GM18498 (cell line): Measurements from ENCODE around the gene CPB2.

Experiments
- ATAC-seq: cut with Tn5 transposase; IDR thresholded peaks from one replicate; pipeline ENCODE4 v1.9.1; 2021; ENCODE audit warnings: mild to moderate bottlenecking, moderate library complexity; ENCODE audit not compliant: unreplicated experiment

CPB2 gene

GRCh38 chr13:46053162-46054012 lies 51.4 kb downstream of the CPB2 start:
- no peak for ATAC-seq

GRCh38 chr13:46052319-46053161 lies 52.3 kb downstream of the CPB2 start, which contains the start of gene ZC3H13:
ZC3H13 (minus strand) TSS chr13:46052746; CDS start chr13:46045507, 7,239 bp downstream.
- peak; percentile 99 for ATAC-seq

- peak; percentile 7 for ATAC-seq
Observed at GRCh38 chr13:46051968-46052318, 52.9 kb downstream of the CPB2 start.

GRCh38 chr13:46050771-46051170 lies 54.1 kb downstream of the CPB2 start:
- ATAC-seq = no peak

GRCh38 chr13:46045424-46045823 lies 59.4 kb downstream of the CPB2 start:
- ATAC-seq = no peak

- no peak for ATAC-seq
Observed at GRCh38 chr13:46043647-46044046, 61.2 kb downstream of the CPB2 start.

GRCh38 chr13:46041419-46041839 lies 63.4 kb downstream of the CPB2 start:
- ATAC-seq = no peak

- no peak for ATAC-seq
Observed at GRCh38 chr13:46040763-46041162, 64.1 kb downstream of the CPB2 start.

GRCh38 chr13:46039411-46040182 lies 65.2 kb downstream of the CPB2 start:
- no peak for ATAC-seq

- ATAC-seq = no peak
Observed at GRCh38 chr13:46038296-46038695, 66.5 kb downstream of the CPB2 start.

- no peak for ATAC-seq
Observed at GRCh38 chr13:46035066-46035465, 69.8 kb downstream of the CPB2 start.

- no peak for ATAC-seq
Observed at GRCh38 chr13:46032341-46032740, 72.5 kb downstream of the CPB2 start.

- ATAC-seq = no peak
Observed at GRCh38 chr13:46031581-46032263, 73.1 kb downstream of the CPB2 start.

- ATAC-seq = no peak
Observed at GRCh38 chr13:46025157-46025556, 79.7 kb downstream of the CPB2 start.

- ATAC-seq = no peak
Observed at GRCh38 chr13:46022481-46022880, 82.4 kb downstream of the CPB2 start.

GRCh38 chr13:46016216-46016615 lies 88.6 kb downstream of the CPB2 start:
- ATAC-seq = no peak

GRCh38 chr13:46015366-46015765 lies 89.5 kb downstream of the CPB2 start:
- ATAC-seq = no peak

GRCh38 chr13:46012404-46012803 lies 92.4 kb downstream of the CPB2 start:
- no peak for ATAC-seq

- ATAC-seq = no peak
Observed at GRCh38 chr13:46010148-46010547, 94.7 kb downstream of the CPB2 start.

- no peak for ATAC-seq
Observed at GRCh38 chr13:46008631-46009030, 96.2 kb downstream of the CPB2 start.
